ENCODE results near the gene ADCY9. TPM values are rescaled to one million over a fixed set of nuclear protein-coding genes. Genes with fewer than 3 reads are reported as not detected.

The ADCY9 gene
- total and polyA plus RNA-seq, 2 experiments from 2014 or later = 2.2 to 18.3 TPM

GRCh38 chr16:4077174-4077649, 39.0 kb downstream of the ADCY9 start:
- peaks cover 5% of the 10 kb centered on the region for H3K27me3 Mint-ChIP-seq (ENCODE audit: insufficient read depth, low read depth, poor library complexity)
- no peak overlapping the region for H3K4me3 Mint-ChIP-seq
- H3K4me1 Mint-ChIP-seq = peaks cover 17% of the 10 kb centered on the region
- Histone ChIP-seq H3K79me2 (replicated peaks; ENCODE audit: insufficient read depth) (peaks cover 4% of the 10 kb centered on the region; the same call in 1 of the 2 replicates), H3K27me3 (ENCODE audit: insufficient read depth) (no peaks in the 10 kb centered on the region), H2AFZ (no peak overlapping the region), H3K36me3 (ENCODE audit: insufficient read depth) (no peaks in the 10 kb centered on the region), H3K4me2 (no peak overlapping the region), H3K4me3 (no peak overlapping the region), H3F3A (replicated peaks; ENCODE audit: low read depth) (0 out of 2 replicates have a peak, but pooled peaks cover 2% of the 10 kb centered on the region), H4K20me1 (replicated peaks; ENCODE audit: insufficient read depth) (no peaks in the 10 kb centered on the region), H3K4me1 (ENCODE audit: insufficient read depth) (peaks cover 10% of the 10 kb centered on the region), H3K27ac (ENCODE audit: low read depth) (peak overlapping the region; percentile 11; the same call in 1 of the 2 replicates), H3K9me2 (ENCODE audit: insufficient read depth) (no peaks in the 10 kb centered on the region)
- ATAC-seq (no peak), DNase-seq (ENCODE audit: low spot score) (no peak)
- no peak for TF ChIP-seq EZH2 (IDR thresholded peaks at IDR 0.05; ENCODE audit: low read depth, unreplicated experiment)
- no peak for TF ChIP-seq ZNF114 (CRISPR knock-in tag; IDR thresholded peaks at IDR 0.05)
- no peak for TF ChIP-seq CREB1 (CRISPR knock-in tag; IDR thresholded peaks at IDR 0.05; ENCODE audit: low read depth)
- no peak for TF ChIP-seq EZH2phosphoT487 (IDR thresholded peaks at IDR 0.05; ENCODE audit: unreplicated experiment)
- no peak for TF ChIP-seq CTCF (conservative IDR thresholded peaks at IDR 0.05; ENCODE audit: low read depth in 2 of 2)
- TF ChIP-seq NANOG (IDR thresholded peaks at IDR 0.05; ENCODE audit: borderline replicate concordance) = no peak
- TF ChIP-seq ZNF331 (CRISPR knock-in tag; IDR thresholded peaks at IDR 0.05; ENCODE audit: low read depth) = no peak
- TF ChIP-seq JUNB (IDR thresholded peaks at IDR 0.05; ENCODE audit: unreplicated experiment) = no peak
- no peak for TF ChIP-seq STAT1 (IDR thresholded peaks at IDR 0.05; ENCODE audit: unreplicated experiment)
- TF ChIP-seq, protein P1, sequence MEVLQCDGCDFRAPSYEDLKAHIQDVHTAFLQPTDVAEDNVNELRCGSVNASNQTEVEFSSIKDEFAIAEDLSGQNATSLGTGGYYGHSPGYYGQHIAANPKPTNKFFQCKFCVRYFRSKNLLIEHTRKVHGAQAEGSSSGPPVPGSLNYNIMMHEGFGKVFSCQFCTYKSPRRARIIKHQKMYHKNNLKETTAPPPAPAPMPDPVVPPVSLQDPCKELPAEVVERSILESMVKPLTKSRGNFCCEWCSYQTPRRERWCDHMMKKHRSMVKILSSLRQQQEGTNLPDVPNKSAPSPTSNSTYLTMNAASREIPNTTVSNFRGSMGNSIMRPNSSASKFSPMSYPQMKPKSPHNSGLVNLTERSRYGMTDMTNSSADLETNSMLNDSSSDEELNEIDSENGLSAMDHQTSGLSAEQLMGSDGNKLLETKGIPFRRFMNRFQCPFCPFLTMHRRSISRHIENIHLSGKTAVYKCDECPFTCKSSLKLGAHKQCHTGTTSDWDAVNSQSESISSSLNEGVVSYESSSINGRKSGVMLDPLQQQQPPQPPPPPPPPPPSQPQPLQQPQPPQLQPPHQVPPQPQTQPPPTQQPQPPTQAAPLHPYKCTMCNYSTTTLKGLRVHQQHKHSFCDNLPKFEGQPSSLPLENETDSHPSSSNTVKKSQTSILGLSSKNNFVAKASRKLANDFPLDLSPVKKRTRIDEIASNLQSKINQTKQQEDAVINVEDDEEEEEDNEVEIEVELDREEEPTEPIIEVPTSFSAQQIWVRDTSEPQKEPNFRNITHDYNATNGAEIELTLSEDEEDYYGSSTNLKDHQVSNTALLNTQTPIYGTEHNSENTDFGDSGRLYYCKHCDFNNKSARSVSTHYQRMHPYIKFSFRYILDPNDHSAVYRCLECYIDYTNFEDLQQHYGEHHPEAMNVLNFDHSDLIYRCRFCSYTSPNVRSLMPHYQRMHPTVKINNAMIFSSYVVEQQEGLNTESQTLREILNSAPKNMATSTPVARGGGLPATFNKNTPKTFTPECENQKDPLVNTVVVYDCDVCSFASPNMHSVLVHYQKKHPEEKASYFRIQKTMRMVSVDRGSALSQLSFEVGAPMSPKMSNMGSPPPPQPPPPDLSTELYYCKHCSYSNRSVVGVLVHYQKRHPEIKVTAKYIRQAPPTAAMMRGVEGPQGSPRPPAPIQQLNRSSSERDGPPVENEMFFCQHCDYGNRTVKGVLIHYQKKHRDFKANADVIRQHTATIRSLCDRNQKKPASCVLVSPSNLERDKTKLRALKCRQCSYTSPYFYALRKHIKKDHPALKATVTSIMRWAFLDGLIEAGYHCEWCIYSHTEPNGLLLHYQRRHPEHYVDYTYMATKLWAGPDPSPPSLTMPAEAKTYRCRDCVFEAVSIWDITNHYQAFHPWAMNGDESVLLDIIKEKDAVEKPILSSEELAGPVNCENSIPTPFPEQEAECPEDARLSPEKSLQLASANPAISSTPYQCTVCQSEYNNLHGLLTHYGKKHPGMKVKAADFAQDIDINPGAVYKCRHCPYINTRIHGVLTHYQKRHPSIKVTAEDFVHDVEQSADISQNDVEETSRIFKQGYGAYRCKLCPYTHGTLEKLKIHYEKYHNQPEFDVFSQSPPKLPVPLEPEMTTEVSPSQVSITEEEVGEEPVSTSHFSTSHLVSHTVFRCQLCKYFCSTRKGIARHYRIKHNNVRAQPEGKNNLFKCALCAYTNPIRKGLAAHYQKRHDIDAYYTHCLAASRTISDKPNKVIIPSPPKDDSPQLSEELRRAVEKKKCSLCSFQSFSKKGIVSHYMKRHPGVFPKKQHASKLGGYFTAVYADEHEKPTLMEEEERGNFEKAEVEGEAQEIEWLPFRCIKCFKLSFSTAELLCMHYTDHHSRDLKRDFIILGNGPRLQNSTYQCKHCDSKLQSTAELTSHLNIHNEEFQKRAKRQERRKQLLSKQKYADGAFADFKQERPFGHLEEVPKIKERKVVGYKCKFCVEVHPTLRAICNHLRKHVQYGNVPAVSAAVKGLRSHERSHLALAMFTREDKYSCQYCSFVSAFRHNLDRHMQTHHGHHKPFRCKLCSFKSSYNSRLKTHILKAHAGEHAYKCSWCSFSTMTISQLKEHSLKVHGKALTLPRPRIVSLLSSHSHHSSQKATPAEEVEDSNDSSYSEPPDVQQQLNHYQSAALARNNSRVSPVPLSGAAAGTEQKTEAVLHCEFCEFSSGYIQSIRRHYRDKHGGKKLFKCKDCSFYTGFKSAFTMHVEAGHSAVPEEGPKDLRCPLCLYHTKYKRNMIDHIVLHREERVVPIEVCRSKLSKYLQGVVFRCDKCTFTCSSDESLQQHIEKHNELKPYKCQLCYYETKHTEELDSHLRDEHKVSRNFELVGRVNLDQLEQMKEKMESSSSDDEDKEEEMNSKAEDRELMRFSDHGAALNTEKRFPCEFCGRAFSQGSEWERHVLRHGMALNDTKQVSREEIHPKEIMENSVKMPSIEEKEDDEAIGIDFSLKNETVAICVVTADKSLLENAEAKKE (CRISPR knock-in tag; IDR thresholded peaks at IDR 0.05) = no peak
- TF ChIP-seq POLR2AphosphoS5 (IDR thresholded peaks at IDR 0.05; ENCODE audit: low read depth) = no peak
- TF ChIP-seq, protein P2, sequence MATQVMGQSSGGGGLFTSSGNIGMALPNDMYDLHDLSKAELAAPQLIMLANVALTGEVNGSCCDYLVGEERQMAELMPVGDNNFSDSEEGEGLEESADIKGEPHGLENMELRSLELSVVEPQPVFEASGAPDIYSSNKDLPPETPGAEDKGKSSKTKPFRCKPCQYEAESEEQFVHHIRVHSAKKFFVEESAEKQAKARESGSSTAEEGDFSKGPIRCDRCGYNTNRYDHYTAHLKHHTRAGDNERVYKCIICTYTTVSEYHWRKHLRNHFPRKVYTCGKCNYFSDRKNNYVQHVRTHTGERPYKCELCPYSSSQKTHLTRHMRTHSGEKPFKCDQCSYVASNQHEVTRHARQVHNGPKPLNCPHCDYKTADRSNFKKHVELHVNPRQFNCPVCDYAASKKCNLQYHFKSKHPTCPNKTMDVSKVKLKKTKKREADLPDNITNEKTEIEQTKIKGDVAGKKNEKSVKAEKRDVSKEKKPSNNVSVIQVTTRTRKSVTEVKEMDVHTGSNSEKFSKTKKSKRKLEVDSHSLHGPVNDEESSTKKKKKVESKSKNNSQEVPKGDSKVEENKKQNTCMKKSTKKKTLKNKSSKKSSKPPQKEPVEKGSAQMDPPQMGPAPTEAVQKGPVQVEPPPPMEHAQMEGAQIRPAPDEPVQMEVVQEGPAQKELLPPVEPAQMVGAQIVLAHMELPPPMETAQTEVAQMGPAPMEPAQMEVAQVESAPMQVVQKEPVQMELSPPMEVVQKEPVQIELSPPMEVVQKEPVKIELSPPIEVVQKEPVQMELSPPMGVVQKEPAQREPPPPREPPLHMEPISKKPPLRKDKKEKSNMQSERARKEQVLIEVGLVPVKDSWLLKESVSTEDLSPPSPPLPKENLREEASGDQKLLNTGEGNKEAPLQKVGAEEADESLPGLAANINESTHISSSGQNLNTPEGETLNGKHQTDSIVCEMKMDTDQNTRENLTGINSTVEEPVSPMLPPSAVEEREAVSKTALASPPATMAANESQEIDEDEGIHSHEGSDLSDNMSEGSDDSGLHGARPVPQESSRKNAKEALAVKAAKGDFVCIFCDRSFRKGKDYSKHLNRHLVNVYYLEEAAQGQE (IDR thresholded peaks at IDR 0.05; ENCODE audit: unreplicated experiment) = no peak
- TF ChIP-seq ETS1 (IDR thresholded peaks at IDR 0.05) = no peak
- no peaks in the 10 kb centered on the region; the same call in 2 of the 3 replicates for H3K36me3 Mint-ChIP-seq (ENCODE audit: low read depth)
- H3K9me3 Mint-ChIP-seq = no peaks in the 10 kb centered on the region
- H3K27ac Mint-ChIP-seq = peak overlapping the region; percentile 65; the same call in 1 of the 2 replicates

Data from GM23338 (cell line).